Large intestine (tissue), 3 donors: Measurements from ENCODE around the gene MAPRE3. TPM values are rescaled to one million over a fixed set of nuclear protein-coding genes. Genes with fewer than 3 reads are reported as not detected.

ENCODE experiments used
- DNase-seq, 2 donors: peaks; one replicate each; pipeline versions ENCODE4 v3.0.0 to v3.0.0-alpha.2; 2013
- H3K27ac ChIP-seq: one replicate; pipeline ENCODE4 v1.5.1; 2013; ENCODE audit warnings: low read length
- H3K27me3 ChIP-seq: 2 replicates; pipeline ENCODE4 v1.6.1; 2013; ENCODE audit warnings: low read length; ENCODE audit not compliant: control insufficient read depth, insufficient read depth
- H3K36me3 ChIP-seq: 2 replicates; pipeline ENCODE4 v1.6.1; 2013; ENCODE audit warnings: low read length; ENCODE audit not compliant: control insufficient read depth, insufficient read depth
- H3K4me1 ChIP-seq: one replicate; pipeline ENCODE4 v1.6.1; 2013; ENCODE audit warnings: low read length; ENCODE audit not compliant: control insufficient read depth, insufficient read depth
- H3K4me3 ChIP-seq: one replicate; pipeline ENCODE4 v1.5.1; 2013; ENCODE audit warnings: low read length
- H3K9me3 ChIP-seq: one replicate; pipeline ENCODE4 v1.6.1; 2013; ENCODE audit warnings: mild to moderate bottlenecking, low read depth, low read length, moderate library complexity; ENCODE audit not compliant: control insufficient read depth
- WGBS: methylation state at CpG from one replicate; pipeline ENCODE4 v1.1.5; 2013; ENCODE audit warnings: low lambda C conversion rate; ENCODE audit not compliant: insufficient coverage; 5-methylcytosine and 5-hydroxymethylcytosine counted together
- polyA plus RNA-seq: library from polyadenylated mRNA; unstranded; fragments of 120-200 nt; gene quantifications from one replicate; pipeline ENCODE4 v1.2.1, GENCODE V29; 2013

The MAPRE3 gene
- polyA plus RNA-seq, 1 donor, result 20.7 TPM

DNA sequence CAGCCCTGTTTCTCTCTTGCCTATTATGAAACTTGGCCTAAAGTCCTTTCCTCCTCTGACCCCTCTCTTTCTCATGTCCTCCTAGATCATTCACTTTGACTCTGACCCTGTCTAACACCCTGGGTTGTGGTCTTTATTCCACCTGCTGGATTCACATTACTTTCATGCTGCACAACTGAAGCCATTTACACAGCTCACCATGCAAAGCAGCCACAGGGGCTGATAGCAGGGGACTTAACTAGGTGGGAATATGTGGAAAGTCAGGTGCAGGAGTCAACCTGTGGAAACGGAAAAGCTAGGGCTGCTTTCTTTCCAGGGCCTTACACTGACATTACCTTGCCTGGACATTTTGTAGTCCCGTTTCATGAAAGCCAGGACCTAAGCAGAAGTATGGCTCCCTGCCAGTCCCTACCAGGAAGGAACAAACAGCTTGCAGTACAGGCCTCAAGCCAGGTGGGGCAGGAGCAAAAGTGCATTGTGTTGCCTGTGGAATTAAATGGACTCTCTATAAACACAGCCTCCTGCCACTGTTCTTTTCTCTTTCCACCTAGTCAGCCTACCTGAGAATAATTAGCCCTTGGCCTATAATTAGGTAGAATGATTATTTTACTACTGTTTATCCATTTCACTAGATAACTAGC, 11.8 kb downstream of the MAPRE3 start:
- Histone ChIP-seq H3K4me1 (peaks cover 10% of the 10 kb centered on the region), H3K27me3 (no peaks in the 10 kb centered on the region), H3K9me3 (no peaks in the 10 kb centered on the region), H3K36me3 (no peaks in the 10 kb centered on the region), H3K27ac (peak overlapping the region; percentile 4), H3K4me3 (no peak overlapping the region)
- no CpG with 5 or more reads among the region's 2 CpGs for WGBS
- peak; percentile 55 to 81 for DNase-seq

DNA sequence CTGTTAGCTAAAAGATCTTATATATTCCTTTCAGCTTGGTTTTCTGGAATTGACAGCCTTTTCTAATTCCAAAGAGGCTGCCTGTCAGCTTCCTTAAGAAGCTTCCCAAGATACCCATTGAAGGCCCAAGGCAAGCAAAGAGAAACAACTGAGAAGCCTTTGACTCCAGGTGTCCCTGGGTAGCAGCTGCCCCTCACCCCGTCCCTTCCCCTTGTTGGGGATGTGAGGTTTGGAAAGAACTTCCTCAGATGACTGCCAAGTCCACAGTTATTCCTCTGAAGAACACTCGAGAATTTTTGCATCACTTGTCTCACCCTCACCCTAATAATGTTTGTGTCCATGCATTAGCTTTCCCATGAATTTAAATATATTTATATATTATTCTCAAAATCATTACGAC, 13.3 kb downstream of the MAPRE3 start:
- peaks cover 7% of the 10 kb centered on the region for H3K4me1 ChIP-seq
- no peaks in the 10 kb centered on the region for H3K9me3 ChIP-seq
- H3K27me3 ChIP-seq, result no peaks in the 10 kb centered on the region
- no peaks in the 10 kb centered on the region for H3K36me3 ChIP-seq
- 100% methylated on average over 1 of the region's 3 CpGs for WGBS
- no peak overlapping the region for H3K27ac ChIP-seq
- H3K4me3 ChIP-seq, result no peak overlapping the region
- DNase-seq, result no peak

DNA sequence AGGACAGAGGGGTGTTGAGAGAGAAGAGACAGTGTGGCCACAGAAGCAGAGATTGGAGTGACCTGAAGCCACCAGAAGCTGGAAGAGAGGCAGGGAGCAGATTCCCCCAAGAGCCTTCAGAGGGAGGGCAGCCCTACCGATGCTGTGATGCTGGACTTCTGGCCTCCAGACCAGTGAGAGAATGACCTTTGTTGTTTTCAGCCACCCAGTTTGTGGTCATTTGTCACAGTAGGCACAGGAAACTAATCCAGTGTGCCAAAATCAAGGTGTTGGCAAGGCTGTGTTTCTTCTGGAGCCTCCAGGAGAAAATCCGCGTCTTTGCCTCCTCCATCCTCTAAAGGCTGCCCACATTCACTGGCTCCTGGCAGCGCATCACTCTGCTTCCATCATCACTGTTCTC, 15.4 kb downstream of the MAPRE3 start:
- DNase-seq, result no peak
- H3K36me3 ChIP-seq, result no peaks in the 10 kb centered on the region
- H3K4me1 ChIP-seq, result peaks cover 7% of the 10 kb centered on the region

DNA sequence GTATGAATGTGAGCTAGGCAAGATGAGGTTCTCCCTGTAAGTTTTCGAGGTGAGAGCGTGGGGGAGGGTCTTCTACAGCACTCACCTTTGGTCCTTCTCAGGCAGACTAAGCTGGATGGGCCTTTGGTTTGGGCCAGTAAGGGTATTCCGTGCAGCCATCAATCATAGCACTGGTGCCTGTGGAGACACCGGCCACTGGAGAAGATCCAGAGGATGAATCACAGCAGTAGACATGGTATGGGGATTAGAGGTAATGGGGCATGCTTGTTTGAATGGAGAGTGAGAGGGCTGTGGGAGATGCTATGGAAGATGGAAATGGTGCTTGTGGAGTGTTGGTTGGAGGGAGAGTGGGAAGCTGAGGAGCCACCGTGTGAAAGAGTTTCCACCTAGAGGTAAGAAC, 16.1 kb downstream of the MAPRE3 start:
- Histone ChIP-seq H3K4me1 (peaks cover 8% of the 10 kb centered on the region), H3K9me3 (no peaks in the 10 kb centered on the region), H3K4me3 (no peak overlapping the region), H3K36me3 (no peaks in the 10 kb centered on the region), H3K27me3 (no peaks in the 10 kb centered on the region), H3K27ac (no peak overlapping the region)
- DNase-seq, result no peak
- WGBS, result 60% methylated on average over 1 of the region's 5 CpGs

More for the DNA sequence above, 15.4 kb downstream of the MAPRE3 start:
- no peak overlapping the region for H3K4me3 ChIP-seq
- no peaks in the 10 kb centered on the region for H3K27me3 ChIP-seq
- no peaks in the 10 kb centered on the region for H3K9me3 ChIP-seq
- no peak overlapping the region for H3K27ac ChIP-seq
- WGBS, result no CpG with 5 or more reads among the region's 4 CpGs

DNA sequence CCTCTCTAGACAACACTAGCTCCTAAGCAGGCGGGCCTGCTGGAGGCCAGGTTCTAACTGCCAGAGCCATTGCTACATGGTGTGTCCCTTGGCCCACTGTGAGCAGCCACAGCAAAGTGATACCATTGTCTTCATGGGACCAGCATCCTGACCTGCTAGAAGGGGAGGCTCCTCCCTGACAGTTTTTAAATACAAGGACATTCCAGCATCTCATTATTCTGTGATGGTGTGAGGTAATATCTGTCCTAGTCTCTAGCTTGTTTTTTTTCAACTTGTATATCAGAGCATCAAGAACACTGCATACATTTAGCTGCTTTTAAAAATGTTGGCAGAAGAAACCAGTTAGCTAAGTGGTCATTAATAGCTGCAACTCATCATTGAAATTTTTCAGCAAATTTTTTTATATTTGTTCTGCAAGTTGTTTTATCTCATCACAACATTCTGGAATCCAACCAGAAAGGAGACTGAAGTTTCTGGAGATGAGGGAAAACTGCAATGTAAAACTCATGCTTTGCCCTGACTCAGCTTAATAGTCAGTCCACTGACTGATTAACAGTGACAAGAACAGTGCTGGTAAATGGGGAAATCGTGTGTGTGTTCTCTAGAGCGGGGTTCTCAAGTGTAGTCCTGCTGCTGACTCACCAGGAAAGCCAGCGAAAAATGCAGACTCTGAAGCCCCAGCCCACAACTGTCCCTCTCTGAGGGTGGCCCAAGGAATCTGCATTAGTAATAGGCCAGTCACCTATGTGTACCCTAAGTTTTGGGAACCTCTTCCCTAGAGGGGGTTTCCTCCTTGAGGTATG, 17.8 kb downstream of the MAPRE3 start:
- WGBS, result no CpG with 5 or more reads among the region's 4 CpGs
- H3K9me3 ChIP-seq, result no peaks in the 10 kb centered on the region
- DNase-seq, result no peak

DNA sequence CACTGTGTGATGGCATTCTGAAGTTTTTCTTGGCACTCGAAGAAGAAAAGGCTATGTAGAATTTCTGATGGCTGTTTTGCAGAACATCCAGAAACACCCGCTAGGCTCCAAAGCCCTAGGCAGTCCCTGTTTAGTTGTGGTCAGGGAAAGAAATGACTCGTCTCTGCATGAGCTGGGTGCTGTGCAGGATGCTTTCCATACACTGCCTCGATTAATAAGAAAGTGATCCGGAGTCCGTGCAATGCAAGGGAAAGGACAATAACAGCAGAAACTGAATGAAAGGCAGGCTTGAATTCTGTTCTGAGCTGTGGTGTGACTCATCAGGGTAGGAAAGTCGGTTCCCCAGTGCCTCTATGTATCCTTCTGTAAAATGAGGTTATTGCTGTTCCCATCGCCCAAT, 18.7 kb downstream of the MAPRE3 start:
- H3K4me3 ChIP-seq, result no peak overlapping the region
- peaks cover 3% of the 10 kb centered on the region for H3K4me1 ChIP-seq
- WGBS, result no CpG with 5 or more reads among the region's 8 CpGs
- no peak for DNase-seq
- H3K36me3 ChIP-seq, result no peaks in the 10 kb centered on the region
- H3K27me3 ChIP-seq, result no peaks in the 10 kb centered on the region
- H3K9me3 ChIP-seq, result no peaks in the 10 kb centered on the region
- H3K27ac ChIP-seq, result no peak overlapping the region

More for the DNA sequence above, 17.8 kb downstream of the MAPRE3 start:
- Histone ChIP-seq H3K4me3 (no peak overlapping the region), H3K27me3 (no peaks in the 10 kb centered on the region), H3K36me3 (no peaks in the 10 kb centered on the region), H3K27ac (no peak overlapping the region), H3K4me1 (peaks cover 3% of the 10 kb centered on the region)

DNA sequence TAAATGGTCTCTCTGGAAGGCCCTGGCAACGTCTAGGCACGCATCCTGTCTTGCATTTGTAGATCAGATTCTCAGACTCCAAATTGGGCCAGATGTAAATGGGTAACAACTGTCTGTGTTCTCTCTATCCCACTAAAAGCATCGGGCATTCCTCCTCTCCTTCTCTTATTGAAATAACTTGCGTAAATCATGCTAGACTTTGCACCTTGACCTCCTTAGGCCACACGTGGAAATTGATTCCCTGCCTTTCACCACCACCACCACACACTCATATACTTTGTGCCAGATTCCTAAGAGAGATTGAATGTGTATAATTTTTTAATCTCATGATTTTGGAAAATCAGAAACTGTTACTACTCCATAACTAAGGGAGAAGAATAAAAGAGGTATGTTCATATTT, 21.3 kb downstream of the MAPRE3 start:
- no peak overlapping the region for H3K27ac ChIP-seq
- 24% methylated on average over 2 of the region's 5 CpGs for WGBS
- peaks cover 3% of the 10 kb centered on the region for H3K4me1 ChIP-seq
- no peaks in the 10 kb centered on the region for H3K36me3 ChIP-seq
- no peak overlapping the region for H3K4me3 ChIP-seq
- DNase-seq, result peak; percentile 58 to 63
- no peaks in the 10 kb centered on the region for H3K27me3 ChIP-seq
- no peaks in the 10 kb centered on the region for H3K9me3 ChIP-seq

DNA sequence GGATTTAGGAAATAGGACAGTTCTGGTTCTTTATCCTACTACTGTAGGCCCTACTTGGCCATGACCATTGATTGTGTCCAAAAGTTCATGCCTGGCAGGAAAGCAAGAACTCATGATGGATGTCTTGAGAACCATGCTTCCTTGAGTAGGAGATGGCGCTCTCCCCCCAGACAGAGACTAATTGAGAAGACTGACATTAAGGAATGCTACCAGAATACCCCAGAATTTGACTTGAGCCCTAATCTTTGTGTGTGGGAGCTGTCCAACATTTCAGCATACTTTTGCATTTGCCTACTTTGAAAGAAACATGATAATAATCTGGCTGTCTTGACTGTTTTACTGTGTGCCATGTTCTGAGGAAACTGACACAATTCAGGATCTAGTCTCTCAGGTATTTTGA, 23.3 kb downstream of the MAPRE3 start:
- Histone ChIP-seq H3K4me3 (no peak overlapping the region), H3K36me3 (no peaks in the 10 kb centered on the region), H3K27me3 (peaks cover 2% of the 10 kb centered on the region), H3K4me1 (peaks cover 3% of the 10 kb centered on the region), H3K9me3 (no peaks in the 10 kb centered on the region), H3K27ac (no peak overlapping the region)
- no peak for DNase-seq
- WGBS, result no CpG with 5 or more reads among the region's 1 CpG

DNA sequence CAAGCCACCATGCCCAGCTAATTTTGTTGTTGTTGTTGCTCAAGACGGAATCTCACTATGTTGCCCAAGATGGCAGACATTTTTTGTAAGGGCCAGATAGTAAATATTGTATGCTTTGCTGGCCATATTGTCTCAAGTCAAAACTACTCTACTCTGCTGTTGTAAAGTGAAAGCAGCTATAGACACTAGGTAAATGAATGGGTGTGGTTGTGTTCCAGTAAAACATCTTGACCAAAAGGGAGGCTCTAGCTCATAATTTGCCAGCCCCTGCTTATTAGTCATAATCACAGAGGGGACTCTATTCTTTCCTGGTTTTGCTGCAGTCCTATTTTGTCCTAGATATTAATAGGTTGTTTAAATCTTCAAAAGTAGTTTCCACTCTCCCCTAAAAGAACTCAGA, 24.5 kb downstream of the MAPRE3 start:
- Histone ChIP-seq H3K27me3 (peaks cover 2% of the 10 kb centered on the region), H3K4me3 (no peak overlapping the region), H3K27ac (no peak overlapping the region), H3K36me3 (no peaks in the 10 kb centered on the region), H3K4me1 (peaks cover 3% of the 10 kb centered on the region), H3K9me3 (no peaks in the 10 kb centered on the region)
- no peak for DNase-seq
- no CpG with 5 or more reads among the region's 1 CpG for WGBS

DNA sequence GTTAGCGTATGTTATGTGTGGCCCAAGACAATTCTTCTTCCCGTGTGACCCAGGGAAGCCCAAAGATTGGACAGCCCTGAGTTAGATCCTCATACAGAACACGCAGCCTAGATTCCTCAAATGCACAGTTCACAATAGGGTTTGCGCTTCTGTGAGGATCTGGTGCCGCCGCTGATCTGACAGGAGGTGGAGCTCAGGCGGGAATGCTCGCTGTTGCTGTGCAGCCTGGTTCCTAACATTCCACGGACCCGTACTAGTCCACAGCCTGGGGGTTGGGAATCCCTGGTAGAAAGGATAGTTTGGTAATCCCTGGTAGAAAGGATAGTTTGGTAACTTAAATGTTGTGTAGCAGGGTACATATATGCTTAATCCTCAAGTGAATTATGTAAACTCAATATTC, 27.0 kb downstream of the MAPRE3 start:
- Histone ChIP-seq H3K9me3 (no peaks in the 10 kb centered on the region), H3K36me3 (no peaks in the 10 kb centered on the region), H3K27ac (no peak overlapping the region), H3K4me3 (no peak overlapping the region), H3K27me3 (peaks cover 2% of the 10 kb centered on the region), H3K4me1 (no peaks in the 10 kb centered on the region)
- WGBS, result no CpG with 5 or more reads among the region's 10 CpGs
- DNase-seq, result no peak
